HG03442 (cell line): ENCODE measurements around the gene A2ML1.
"Not testable (repeated sequence)": the region's sequence is repeated elsewhere in the genome, so short reads cannot be mapped to it uniquely, and the experiment has no call there.

Experiments
- ATAC-seq: cut with Tn5 transposase; IDR thresholded peaks from one replicate; pipeline ENCODE4 v1.9.1; 2021; ENCODE audit warnings: mild to moderate bottlenecking, moderate library complexity; ENCODE audit not compliant: unreplicated experiment

Gene A2ML1

DNA sequence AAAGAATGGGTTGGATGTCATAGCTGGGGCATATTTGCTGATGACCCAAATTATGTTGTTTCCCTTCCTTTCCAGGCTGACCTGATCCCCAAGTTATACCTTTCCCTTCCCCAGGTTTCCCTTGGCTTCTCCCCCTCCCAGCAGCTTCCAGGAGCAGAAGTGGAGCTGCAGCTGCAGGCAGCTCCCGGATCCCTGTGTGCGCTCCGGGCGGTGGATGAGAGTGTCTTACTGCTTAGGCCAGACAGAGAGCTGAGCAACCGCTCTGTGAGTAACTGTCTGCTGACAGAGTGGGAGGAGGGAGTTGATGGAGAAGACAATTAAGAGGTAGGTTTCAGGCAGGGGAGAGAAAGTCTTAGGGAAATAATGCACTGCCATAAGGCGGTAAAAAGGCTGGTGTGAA, 25.0 kb downstream of the A2ML1 start:
- ATAC-seq = no peak

- ATAC-seq = no peak
Observed at GRCh38 chr12:8849876-8850275, 27.5 kb downstream of the A2ML1 start.

DNA sequence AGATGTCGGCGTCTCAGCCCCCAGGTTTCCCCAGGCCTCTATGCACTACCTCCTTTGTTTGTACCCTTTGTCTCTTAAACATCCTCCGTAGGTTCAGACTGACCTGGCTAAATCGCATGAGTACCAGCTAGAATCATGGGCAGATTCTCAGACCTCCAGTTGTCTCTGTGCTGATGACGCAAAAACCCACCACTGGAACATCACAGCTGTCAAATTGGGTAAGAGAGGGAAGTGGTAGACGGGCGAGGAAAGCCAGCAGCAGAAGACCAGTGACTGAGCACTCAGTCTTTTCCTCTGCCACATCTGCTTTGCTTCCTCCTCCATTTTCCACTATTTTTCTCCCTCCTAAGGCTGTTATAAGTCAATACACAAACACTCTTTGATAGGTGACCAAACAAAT, 29.7 kb downstream of the A2ML1 start:
- no peak for ATAC-seq

GRCh38 chr12:8855891-8856290, 33.5 kb downstream of the A2ML1 start:
- ATAC-seq = no peak

GRCh38 chr12:8859448-8859847, 37.0 kb downstream of the A2ML1 start:
- not testable (repeated sequence) for ATAC-seq

DNA sequence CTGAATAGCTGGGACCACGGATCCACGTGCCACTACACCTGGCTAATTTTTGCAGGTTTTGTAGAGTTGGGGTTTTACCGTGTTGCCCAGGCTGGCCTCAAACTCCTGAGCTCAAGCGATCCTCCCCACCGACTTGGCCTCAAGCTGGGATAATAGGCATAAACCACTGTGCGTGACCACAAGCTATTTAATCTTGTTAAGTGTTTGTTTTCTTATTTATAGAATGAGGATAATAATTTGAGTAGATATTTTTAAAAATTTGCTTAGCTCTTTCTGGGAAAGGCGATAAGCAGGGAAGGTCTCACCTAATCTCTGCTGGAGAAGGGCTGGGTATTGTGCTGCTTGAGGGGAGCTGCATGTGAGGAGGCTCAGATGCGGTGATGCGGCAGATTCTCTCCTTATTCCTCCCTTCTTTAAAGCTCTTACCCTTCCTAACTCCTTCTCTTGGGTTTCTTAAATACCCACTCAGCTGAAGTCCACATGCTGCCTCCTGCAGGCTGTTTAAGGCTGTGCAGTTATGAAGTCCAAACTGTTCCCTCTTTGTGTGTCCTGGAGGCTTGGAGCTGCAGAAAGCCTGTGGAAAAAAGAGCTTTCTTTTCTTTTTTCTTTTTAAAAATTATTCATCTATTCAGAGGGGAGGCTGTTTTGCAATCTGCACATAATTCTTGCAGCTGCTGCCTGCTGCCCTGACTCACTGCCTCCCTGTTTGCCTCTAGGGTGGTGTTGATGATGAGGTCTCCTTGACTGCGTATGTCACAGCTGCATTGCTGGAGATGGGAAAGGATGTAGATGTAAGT, 37.9 kb downstream of the A2ML1 start:
- ATAC-seq = no peak

- ATAC-seq = no peak
Observed at GRCh38 chr12:8866429-8866828, 44.0 kb downstream of the A2ML1 start.

- ATAC-seq = no peak
Observed at GRCh38 chr12:8867009-8867408, 44.6 kb downstream of the A2ML1 start.

DNA sequence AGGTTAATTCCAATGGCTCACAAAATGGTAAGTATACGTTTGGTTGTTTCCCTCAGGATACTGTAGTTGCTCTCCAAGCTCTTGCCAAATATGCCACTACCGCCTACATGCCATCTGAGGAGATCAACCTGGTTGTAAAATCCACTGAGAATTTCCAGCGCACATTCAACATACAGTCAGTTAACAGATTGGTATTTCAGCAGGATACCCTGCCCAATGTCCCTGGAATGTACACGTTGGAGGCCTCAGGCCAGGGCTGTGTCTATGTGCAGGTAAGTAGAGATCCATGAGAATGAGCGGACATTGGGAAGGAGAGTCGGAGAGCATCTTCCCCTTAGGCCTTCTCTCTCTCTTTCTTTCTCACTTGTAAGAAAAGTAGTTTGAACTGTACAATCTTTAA, 45.4 kb downstream of the A2ML1 start:
- ATAC-seq = no peak

- ATAC-seq = no peak
Observed at GRCh38 chr12:8870586-8870985, 48.2 kb downstream of the A2ML1 start.

GRCh38 chr12:8871068-8871467, 48.6 kb downstream of the A2ML1 start:
- ATAC-seq = no peak

GRCh38 chr12:8876887-8877286, 54.5 kb downstream of the A2ML1 start:
- ATAC-seq = no peak

DNA sequence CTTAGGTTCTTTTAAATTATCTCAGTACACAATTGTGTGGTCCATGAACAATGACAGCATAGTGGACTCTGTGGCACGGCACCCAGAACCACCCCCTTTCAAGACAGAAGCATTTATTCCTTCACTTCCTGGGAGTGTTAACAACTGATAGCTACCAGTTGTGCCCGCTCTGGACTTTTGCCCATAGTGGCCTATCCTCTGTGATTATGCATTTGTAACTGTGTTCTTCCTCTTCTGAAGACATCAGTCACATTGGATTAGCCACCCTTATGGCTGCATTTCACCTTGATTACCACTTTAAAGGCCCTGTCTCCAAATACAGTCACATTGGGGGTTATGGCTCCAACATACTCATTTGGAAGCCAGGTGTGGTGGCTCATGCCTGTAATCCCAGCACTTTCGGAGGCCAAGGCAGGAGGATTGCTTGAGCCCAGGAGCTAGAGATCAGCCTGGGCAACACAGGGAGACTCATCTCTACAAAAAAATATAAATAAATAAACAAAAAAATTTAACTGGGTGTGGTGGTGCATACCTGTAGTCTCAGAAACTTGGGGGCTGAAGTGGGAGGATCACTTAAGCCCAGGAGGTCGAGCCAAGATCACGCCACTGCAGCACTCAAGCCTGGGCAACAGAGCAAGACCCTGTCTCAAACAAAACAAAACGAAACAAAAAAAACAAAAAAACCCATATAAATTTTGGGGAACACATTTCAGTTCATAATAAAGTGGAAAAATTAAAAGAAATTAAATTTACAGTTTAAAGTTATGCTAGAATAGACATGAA, 64.3 kb downstream of the A2ML1 start:
- ATAC-seq = no peak

DNA sequence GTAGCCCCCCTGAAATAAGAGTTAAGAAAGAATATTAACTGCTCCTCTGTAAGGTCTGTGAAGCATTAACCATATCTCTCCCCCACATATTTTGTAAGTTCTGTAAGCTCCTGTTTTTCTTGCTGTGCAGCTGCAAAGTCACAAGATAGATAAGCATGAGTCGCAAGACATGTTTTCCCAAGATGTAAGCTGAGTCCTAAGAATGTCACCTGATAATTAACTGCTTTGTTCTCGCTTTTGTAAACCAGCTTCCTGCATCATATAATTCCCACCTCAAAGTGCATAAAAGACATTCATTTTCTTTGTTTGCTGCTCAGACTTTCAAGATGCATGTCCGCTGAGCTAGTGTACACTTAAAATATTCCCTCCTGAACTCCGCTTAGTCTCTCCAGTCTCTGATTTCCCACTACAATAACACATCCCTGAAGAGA, 64.9 kb downstream of the A2ML1 start:
- no peak for ATAC-seq

- no peak for ATAC-seq
Observed at GRCh38 chr12:8890313-8891085, 68.1 kb downstream of the A2ML1 start.

DNA sequence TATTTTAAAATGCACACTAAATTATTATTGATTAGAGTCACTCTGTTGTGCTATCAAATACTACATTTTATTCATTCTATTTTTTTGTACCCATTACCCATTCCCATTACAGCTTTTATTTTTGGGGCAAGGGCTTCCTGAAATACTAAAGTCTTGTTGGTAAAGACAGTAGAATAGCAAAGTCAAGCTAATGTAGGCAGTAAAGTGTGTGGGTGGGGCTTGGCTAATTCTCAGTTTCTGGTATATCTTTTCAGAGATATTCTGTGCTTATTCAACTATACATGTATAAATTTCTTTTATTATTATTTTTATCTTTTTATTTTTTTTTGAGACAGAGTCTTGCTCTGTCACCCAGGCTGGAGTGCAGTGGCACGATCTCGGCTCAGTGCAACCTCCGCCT, 69.6 kb downstream of the A2ML1 start:
- ATAC-seq = no peak

DNA sequence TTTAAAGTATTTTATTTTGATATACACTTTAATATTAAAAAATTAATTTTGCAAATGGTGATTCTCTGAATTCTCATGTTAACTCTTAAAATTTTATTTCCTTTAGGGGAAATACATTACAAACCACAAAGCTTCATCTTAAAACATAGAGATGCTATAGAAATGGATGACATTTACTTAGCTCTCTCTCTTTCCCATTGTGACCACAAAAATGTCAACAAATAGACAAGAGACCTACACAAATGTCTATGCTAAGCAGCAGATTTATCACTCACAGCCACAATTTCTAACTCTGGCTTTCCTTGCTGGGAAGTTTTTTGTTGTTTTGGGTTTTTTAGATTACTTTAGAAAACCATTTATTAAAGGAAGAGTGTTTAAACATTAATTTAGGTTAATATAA, 72.0 kb downstream of the A2ML1 start:
- no peak for ATAC-seq

- no peak for ATAC-seq
Observed at GRCh38 chr12:8894986-8895385, 72.6 kb downstream of the A2ML1 start.

DNA sequence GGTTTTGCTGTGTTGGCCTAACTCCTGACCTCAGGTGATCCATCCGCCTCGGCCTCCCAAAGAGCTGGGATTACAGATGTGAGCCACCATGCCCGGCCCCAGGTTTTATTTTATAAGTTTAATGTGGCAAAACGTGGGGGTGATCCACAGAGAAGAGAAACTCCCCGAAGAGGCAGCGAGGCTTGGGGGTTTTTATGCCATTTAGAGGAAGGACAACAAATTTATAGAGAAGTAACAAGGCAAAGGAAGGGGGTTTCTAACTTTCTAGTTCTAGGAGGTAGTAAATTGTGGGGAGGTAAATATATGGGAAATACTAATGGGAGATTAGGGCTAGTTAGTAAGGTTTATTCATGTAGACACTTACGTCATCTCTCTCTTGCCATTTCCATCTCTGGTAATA, 74.7 kb downstream of the A2ML1 start:
- no peak for ATAC-seq

- ATAC-seq = no peak
Observed at GRCh38 chr12:8899830-8900229, 77.4 kb downstream of the A2ML1 start.

- ATAC-seq = not testable (repeated sequence)
Observed at GRCh38 chr12:8902703-8903102, 80.3 kb downstream of the A2ML1 start.

GRCh38 chr12:8903646-8904045, 81.2 kb downstream of the A2ML1 start:
- no peak for ATAC-seq
